Left cardiac atrium (tissue), 4 donors: ENCODE results near the gene FOLR1. TPM values are rescaled to one million over a fixed set of nuclear protein-coding genes. Genes with fewer than 3 reads are reported as not detected.
"Not testable (repeated sequence)": the region's sequence is repeated elsewhere in the genome, so short reads cannot be mapped to it uniquely, and the experiment has no call there.

ENCODE experiments used
- ATAC-seq, 2 donors: fragments of 200-7000 bp; cut with Tn5 transposase; one replicate each; pipeline ENCODE4 v1.9.1; 2020; ENCODE audit warnings: mild to moderate bottlenecking in 2 of 2, moderate library complexity in 2 of 2
- DNase-seq: peaks from one replicate; pipeline ENCODE4 v3.0.0-alpha.2; 2020
- intact Hi-C, 2 donors: fragments of 100-400 bp; cut with DNase I; formaldehyde crosslinking; loops; one replicate each; pipeline versions ENCODE4 v1.14.1 to v1.15.1; 2022 to 2023
- long read RNA-seq: library from polyadenylated mRNA; unstranded; transcript quantifications from one replicate; pipeline ENCODE4 v2.0.0, GENCODE V29; 2021
- total RNA-seq, 2 donors: library from RNA; stranded (reverse); fragmentation: NEBNext Ultra II Directional; extraction: Animal tissue kit (Norgen Biotek cat#: 25700); gene quantifications; one replicate each; pipeline ENCODE4 v1.2.1, GENCODE V29; 2021
- donor health status: DM: no; HTN: yes; CAD: no.
- donor health status: DM: no; HTN: yes; CAD: no; lungs with severe emphysema.
- donor health status: DM: yes; HTN: yes; CAD: no.
- donor health status: Dilated cardiomyopathy.

FOLR1 gene
- not detected for total RNA-seq
- long read RNA-seq = 0 reads

- DNase-seq (no peak), ATAC-seq (no peak)
- intact Hi-C loops = no loop called here
These were observed at the start of gene FOLR1 for GRCh38 chr11:72191961-72192381. Gene FOLR1, plus strand, starts transcription at chr11:72192140. Its CDS starts 34 bp downstream, at chr11:72192174.

GRCh38 chr11:72142543-72142942, 49.4 kb upstream of the FOLR1 start:
- not testable (repeated sequence) for ATAC-seq, DNase-seq
- intact Hi-C loops = loop anchor here in 1 of 2 donors (10.0 kb wide), 1 partner anchor 168 kb away; no protein-coding TSS in a partner anchor

DNA sequence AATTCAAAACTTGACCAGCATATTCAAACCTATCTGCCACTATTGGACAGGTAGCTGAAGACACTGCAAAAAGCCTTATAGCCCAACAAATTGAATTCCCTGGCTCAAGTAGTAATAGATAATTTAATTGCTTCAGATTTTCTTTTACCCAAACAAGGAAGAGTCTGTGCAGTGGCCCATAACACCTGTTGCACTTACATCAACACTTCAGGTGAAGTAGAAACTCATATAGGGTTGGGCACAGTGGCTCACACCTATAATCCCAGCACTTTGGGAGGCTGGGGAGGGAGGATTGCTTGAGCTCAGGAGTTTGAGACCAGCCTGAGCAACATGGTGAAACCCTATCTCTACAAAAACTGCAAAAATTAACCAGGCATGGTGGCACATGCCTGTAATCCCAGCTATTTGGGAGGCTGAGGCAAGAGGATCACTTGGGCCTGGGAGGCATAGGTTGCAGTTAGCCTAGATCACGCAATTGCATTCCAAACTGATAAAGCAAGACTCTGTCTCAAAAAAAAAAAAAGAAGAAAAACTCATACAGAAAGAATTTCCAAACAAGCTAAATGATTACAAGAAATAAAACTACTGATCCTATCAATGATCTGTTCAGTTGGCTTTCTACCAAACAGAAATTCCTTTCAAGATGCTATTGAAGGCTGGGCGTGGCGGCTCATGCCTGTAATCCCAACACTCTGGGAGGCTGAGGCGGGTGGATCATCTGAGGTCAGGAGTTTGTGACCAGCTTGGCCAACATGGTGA, 47.0 kb upstream of the FOLR1 start:
- intact Hi-C loops = loop anchor here in 1 of 2 donors (2.0 to 10.0 kb wide), 2 partner anchors 120 to 170 kb away; no protein-coding TSS in a partner anchor
- no peak for ATAC-seq
- no peak for DNase-seq

DNA sequence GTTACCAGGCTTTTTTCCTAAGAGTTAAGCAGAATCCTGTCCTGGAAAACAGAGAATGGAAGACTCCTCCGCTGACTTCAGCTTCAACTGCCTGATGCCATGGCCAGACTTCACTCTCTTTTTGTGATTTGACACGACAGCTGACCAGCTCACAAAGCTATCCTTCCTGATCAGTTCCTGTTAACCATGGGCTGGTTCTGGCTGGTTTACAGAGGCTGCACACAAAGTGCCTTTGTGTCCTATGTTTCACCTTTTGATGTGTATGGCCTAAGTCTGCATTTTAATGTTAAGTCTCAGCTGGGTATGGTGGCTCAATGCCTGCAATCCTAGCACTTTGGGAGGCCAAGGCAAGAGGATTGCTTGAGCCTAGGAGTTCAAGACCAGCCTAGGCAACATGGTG, 45.3 kb upstream of the FOLR1 start:
- DNase-seq (no peak), ATAC-seq (no peak)
- intact Hi-C loops = loop anchor here in 1 of 2 donors (10.0 kb wide), 1 partner anchor 172 kb away; no protein-coding TSS in a partner anchor

DNA sequence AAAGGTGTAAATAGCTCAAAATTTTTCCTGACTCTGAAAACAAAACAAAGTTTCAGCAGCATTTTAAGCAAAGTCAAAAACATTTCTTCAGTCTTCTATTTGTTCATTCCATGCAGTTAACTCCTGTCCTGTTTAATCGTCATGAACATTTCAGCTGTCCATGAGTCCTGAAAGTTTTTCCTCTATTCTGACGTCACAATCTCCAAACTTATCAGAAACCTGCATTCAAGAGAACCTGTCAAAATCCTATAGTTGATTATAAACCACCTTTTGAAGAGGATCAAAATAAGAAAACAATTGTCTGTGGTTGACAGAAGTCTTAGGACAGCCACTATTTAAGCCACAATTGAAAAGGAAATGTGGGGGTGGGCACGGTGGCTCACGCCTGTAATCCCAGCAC, 41.1 kb upstream of the FOLR1 start:
- DNase-seq (no peak), ATAC-seq (no peak)
- intact Hi-C loops = no loop called here

DNA sequence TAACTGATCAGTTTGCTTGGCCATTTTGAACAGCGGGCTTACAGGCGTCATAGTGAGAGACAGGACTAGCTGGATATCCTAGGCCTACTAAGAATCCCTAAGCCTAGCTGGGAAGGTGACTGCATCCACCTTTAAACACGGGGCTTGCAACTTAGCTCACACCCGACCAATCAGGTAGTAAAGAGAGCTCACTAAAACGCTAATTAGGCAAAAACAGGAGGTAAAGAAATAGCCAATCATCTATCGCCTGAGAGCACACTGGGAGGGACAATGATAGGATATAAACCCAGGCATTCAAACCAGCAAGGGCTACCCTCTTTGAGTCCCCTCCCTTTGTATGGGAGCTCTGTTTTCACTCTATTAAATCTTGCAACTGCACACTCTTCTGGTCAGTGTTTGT, 38.1 kb upstream of the FOLR1 start:
- ATAC-seq, intact Hi-C loops: not testable (repeated sequence)

DNA sequence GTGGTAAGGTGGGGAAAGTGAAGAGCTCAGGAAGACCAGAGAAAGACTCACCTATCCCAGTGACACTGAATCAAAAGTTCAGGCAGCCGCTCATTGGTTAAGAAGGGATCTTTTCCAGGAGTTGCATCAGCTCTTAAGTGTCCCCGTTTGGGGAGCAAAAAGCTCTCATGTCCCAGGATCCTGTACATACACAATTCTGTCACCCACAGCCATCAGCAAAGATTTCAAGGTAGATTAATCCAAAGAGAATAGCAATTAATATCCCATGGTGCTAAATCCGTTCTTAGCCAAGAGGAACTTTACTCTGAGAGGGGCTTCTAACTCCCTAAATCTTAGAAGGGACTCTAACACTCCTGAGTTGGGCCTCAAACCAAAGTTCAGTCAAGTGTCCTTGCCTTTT, 37.1 kb upstream of the FOLR1 start:
- DNase-seq (no peak), ATAC-seq (no peak)
- intact Hi-C loops = no loop called here

More for the DNA sequence above, 38.1 kb upstream of the FOLR1 start:
- not testable (repeated sequence) for DNase-seq

GRCh38 chr11:72155751-72156150, 36.2 kb upstream of the FOLR1 start:
- intact Hi-C loops = no loop called here
- no peak for ATAC-seq
- DNase-seq = no peak

GRCh38 chr11:72157131-72157530, 34.8 kb upstream of the FOLR1 start:
- ATAC-seq (no peak), DNase-seq (no peak)
- intact Hi-C loops = no loop called here

DNA sequence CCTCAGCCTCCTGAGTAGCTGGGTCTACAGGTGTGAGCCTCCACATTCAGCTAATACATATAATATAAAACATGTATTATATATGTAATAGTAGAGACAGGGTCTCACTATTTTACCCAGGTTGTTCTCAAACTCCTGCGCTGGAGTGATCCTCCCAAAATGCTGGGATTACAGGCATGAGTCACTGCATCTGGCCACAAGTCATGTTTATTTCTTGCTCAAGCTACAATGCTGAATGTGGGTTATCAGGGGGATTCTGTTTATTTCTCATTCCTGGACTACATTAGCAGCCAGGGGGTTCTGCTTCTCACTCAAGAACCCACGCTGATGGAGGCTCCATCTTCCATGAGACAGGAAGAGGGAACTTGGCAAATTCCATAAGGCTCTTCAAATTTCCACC, 31.6 kb upstream of the FOLR1 start:
- DNase-seq (no peak), ATAC-seq (no peak)
- intact Hi-C loops = no loop called here

DNA sequence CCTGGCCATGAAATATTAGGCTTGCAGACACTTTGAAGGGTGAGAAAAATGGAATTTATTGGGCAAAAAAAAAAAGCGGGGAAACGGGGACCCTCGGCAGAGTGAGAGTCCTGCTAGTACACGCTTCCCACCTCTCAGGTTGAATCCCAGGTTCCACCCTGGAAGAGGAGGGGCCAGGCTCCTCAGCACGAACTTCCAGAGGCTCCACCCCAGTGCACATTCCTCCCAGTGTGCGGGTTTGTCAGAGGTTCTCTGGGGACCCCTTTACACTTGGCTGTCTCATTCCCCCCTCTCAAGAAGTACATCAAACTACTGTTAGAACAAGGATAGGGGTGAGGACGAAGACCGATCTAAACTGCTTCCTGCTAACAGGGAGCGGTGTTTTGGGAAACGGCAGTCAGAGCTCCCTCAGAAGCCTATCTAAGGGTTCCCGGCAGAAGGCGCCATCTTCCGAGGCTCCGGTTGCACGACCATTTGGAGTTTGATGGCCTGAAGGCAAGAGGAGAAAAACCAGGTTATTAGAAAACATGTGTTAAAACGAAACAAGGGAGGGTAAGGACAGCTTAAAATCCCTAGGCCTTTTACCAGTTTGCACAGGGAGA, 28.9 kb upstream of the FOLR1 start:
- intact Hi-C loops = no loop called here
- ATAC-seq (no peak), DNase-seq (no peak)

GRCh38 chr11:72164187-72164586, 27.8 kb upstream of the FOLR1 start:
- intact Hi-C loops, DNase-seq, ATAC-seq: not testable (repeated sequence)

GRCh38 chr11:72169046-72169555, 22.8 kb upstream of the FOLR1 start:
- ATAC-seq, DNase-seq, intact Hi-C loops: not testable (repeated sequence)

GRCh38 chr11:72169754-72170153, 22.2 kb upstream of the FOLR1 start:
- intact Hi-C loops, DNase-seq, ATAC-seq: not testable (repeated sequence)

- intact Hi-C loops, ATAC-seq, DNase-seq: not testable (repeated sequence)
These were observed 19.9 kb upstream of the FOLR1 start for GRCh38 chr11:72172043-72172442.

DNA sequence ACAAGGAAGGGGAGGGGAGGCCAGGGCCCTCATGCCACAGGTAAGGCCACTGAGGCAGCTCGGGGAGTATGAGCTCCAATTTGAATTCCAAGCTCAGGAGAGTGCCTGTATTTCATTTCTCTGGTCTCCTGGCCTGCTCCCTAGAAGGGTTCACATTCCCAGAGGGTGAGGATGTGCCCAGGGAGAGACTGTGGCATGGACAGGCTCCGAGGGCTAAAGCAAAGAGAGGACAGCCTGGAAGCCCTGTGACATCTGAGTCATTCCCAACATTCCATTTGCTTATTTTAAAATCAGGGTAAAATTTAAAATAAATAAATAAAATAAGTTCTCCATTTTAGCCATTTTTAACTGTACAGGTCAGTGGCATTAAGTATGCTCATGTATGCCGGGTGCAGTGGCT, 18.6 kb upstream of the FOLR1 start:
- no peak for DNase-seq
- ATAC-seq = no peak
- intact Hi-C loops = no loop called here

DNA sequence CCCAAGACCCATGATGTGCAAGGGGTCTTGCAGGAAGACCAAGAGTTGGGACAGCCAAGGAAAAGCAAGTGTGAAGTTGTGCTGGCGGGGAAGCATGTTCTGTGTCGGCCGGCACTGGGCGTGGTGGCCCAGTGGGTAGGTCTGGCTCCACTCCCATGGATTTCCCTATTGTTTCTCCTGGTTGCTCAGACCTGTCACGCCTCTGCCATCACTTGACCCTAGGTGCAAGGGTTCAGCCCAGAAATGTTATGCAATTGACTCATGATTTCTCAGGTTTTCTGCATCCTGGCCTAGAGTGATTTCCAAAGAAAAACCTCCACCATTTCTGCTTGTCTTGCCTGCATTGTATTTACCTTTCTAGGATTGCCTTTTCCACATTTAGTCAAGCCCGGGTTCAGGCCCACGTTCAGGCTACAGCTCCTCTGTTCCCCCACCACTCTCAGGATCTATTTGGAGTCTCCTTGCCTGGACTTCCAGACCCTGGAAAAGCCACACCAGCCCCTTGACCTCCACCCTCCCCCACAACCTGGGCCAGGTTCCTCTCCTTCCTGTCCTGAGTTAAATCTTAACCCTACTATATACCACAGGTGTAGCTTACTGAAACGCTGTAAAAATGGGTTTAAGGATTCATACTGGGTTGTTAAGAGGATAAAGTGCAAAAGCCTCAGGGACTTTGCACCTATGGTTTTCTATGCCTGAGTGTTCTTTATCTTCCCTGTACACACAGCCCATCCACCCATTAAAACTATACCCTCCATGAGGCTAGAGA, 17.5 kb upstream of the FOLR1 start:
- ATAC-seq = no peak
- intact Hi-C loops = no loop called here

DNA sequence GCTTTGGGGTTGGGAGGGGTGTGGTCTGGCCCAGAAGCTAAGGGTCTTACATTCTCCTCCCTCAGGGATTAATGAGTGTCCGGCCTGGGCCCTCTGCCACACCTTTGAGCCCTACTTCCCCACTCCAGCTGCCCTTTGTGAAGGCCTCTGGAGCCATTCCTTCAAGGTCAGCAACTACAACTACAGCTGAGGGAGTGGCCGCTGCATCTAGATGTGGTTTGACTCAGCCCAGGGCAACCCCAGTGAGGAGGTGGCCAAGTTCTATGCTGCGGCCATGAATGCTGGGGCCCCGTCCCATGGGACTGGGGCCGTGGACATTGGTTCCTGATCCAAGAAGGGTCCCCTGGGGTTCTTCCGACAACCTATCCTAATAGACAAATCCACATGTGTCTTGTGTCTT, 14.3 kb upstream of the FOLR1 start:
- intact Hi-C loops = no loop called here
- DNase-seq (no peak), ATAC-seq (no peak)

More for the DNA sequence above, 17.5 kb upstream of the FOLR1 start:
- no peak for DNase-seq

DNA sequence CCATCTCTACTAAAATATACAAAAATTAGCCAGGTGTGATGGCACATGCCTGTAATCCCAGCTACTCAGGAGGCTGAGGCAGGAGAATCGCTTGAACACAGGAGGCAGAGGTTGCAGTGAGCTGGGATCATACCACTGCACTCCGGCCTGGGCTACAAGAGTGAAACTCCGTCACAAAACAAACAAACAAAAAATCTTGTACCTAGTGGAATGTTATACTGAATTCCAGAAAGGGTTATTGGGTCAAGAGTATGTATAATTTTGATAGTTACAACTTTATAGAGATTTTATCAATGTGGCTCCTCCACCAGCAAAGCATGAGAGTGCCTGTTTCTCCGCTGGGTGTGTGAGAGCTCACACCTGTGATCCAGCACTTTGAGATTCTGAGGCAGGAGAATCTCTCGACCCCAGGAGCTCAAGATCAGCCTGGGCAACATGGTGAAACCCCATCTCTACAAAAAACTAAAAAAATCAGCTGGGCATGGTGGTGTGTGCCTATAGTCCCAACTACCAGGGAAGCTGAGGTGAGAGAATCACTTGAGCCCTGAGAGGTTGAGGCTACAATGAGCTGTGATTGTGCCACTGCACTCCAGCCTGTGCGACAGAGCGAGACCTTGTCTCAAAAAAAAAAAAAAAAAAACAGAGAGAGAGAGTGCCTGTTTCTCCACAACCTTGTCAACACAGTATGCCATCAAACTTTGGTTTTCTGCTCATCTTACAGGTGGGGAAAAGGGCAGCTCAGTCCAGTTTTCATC, 12.7 kb upstream of the FOLR1 start:
- intact Hi-C loops = no loop called here
- no peak for DNase-seq

More for the DNA sequence above, 12.7 kb upstream of the FOLR1 start:
- ATAC-seq = no peak
